ENCODE data around the gene CFAP91. TPM values are rescaled to one million over a fixed set of nuclear protein-coding genes. Genes with fewer than 3 reads are reported as not detected.

The CFAP91 gene
- total RNA-seq, 1 experiment from 2014 or later, result 0.90 TPM

DNA sequence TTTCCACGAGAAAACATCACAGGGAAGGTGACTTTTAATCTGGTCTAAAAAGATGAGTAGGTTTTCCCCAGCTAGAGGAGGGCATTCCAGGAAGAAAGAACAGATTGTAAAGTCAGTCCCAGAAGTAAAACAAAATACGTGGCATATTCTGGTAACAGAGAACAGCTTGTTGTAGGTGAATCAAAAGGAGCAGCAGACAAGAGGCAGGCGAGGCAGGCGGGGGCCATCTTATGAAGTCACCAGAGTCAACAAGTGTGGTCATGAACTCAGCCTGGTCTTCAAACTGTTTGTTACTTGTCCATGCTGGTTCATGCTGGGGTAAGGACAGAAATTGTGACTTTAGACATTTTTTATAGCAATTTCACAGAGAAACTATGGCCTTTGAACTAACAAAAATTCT, 38.5 kb upstream of the CFAP91 start:
- Histone ChIP-seq H3K27ac (ENCODE audit: low read length) (no peak overlapping the region), H3K4me3 (ENCODE audit: low read depth in 2 of 2, low read length in 2 of 2) (no peak overlapping the region), H3K4me1 (ENCODE audit: control insufficient read depth, insufficient read depth, low read length) (no peaks in the 10 kb centered on the region), H3K9me3 (ENCODE audit: control insufficient read depth, insufficient read depth, low read depth, low read length) (no peaks in the 10 kb centered on the region), H3K27me3 (ENCODE audit: control insufficient read depth, insufficient read depth, low read length) (no peaks in the 10 kb centered on the region), H3K36me3 (ENCODE audit: control insufficient read depth, insufficient read depth, low read length) (peaks cover 13% of the 10 kb centered on the region)
- TF ChIP-seq, protein P1, sequence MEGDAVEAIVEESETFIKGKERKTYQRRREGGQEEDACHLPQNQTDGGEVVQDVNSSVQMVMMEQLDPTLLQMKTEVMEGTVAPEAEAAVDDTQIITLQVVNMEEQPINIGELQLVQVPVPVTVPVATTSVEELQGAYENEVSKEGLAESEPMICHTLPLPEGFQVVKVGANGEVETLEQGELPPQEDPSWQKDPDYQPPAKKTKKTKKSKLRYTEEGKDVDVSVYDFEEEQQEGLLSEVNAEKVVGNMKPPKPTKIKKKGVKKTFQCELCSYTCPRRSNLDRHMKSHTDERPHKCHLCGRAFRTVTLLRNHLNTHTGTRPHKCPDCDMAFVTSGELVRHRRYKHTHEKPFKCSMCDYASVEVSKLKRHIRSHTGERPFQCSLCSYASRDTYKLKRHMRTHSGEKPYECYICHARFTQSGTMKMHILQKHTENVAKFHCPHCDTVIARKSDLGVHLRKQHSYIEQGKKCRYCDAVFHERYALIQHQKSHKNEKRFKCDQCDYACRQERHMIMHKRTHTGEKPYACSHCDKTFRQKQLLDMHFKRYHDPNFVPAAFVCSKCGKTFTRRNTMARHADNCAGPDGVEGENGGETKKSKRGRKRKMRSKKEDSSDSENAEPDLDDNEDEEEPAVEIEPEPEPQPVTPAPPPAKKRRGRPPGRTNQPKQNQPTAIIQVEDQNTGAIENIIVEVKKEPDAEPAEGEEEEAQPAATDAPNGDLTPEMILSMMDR (IDR thresholded peaks at IDR 0.05), result no peak
- TF ChIP-seq REST (IDR thresholded peaks at IDR 0.05; ENCODE audit: insufficient read depth in 1 of 2, low read depth in 2 of 2, low read length in 1 of 2), result no peak
- TF ChIP-seq TCF7L2 (IDR thresholded peaks at IDR 0.05; ENCODE audit: low read depth, low read length), result no peak
- no peak for TF ChIP-seq SIN3A (IDR thresholded peaks at IDR 0.05; ENCODE audit: borderline replicate concordance, insufficient read depth, low read depth, low read length)
- no peak for TF ChIP-seq POLR2AphosphoS5 (IDR thresholded peaks at IDR 0.05; ENCODE audit: low read depth, low read length)
- DNase-seq (ENCODE audit: low read depth, low spot score) (no peak), ATAC-seq (no peak)
- BruUV-seq (replicated peaks), result no TSS peak
- intact Hi-C loops (cut with micrococcal nuclease; ENCODE audit: unreplicated experiment) (no loop called here), in situ Hi-C loops (cut with HindIII; ENCODE audit: low pct_unique_long_range_greater_than_20kb, low sequenced_read_pairs) (no loop called here)
- POLR2A ChIA-PET, result no interaction called here
- CTCF ChIA-PET, result no interaction called here

DNA sequence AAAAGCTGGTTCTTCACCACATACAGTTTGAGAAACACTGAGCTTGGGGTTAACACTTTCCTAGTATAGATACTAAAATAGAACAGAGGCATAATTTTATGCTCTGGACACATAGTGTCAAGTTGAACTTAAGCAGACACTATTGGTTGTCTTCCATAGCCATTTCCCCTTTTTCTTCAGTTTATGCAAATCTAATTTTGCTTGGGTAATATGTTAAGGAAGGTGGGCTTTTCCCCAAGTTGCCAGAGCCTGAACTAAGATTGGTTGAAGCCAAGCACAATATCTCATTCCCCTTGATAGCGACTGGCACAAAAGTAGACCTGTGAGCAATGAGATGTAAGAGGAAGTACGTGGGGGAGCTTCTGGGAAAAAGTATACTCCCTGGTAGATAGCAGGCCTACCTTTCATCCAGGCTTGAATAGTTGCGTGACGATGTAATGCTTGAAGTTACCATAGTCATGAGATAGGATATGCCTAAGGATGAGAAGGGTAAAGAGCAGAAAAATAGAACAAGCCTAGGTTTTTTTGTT, 37.9 kb upstream of the CFAP91 start:
- Histone ChIP-seq H3K36me3 (ENCODE audit: control insufficient read depth, insufficient read depth, low read length) (peaks cover 17% of the 10 kb centered on the region), H3K27ac (ENCODE audit: low read length) (no peak overlapping the region), H3K27me3 (ENCODE audit: control insufficient read depth, insufficient read depth, low read length) (no peaks in the 10 kb centered on the region), H3K4me1 (ENCODE audit: control insufficient read depth, insufficient read depth, low read length) (no peaks in the 10 kb centered on the region), H3K4me3 (ENCODE audit: low read depth in 2 of 2, low read length in 2 of 2) (no peak overlapping the region), H3K9me3 (ENCODE audit: control insufficient read depth, insufficient read depth, low read depth, low read length) (no peaks in the 10 kb centered on the region)
- intact Hi-C loops (cut with micrococcal nuclease; ENCODE audit: unreplicated experiment) (no loop called here), in situ Hi-C loops (cut with HindIII; ENCODE audit: low pct_unique_long_range_greater_than_20kb, low sequenced_read_pairs) (no loop called here)
- ChIA-PET POLR2A (no interaction called here), CTCF (no interaction called here)
- DNase-seq (ENCODE audit: low read depth, low spot score), result no peak
- BruUV-seq (replicated peaks), result no TSS peak
- no peak for ATAC-seq
- TF ChIP-seq SIN3A (IDR thresholded peaks at IDR 0.05; ENCODE audit: borderline replicate concordance, insufficient read depth, low read depth, low read length) (no peak), TCF7L2 (IDR thresholded peaks at IDR 0.05; ENCODE audit: low read depth, low read length) (no peak), POLR2AphosphoS5 (IDR thresholded peaks at IDR 0.05; ENCODE audit: low read depth, low read length) (no peak)

- no peak for ATAC-seq
- POLR2A ChIA-PET, result no interaction called here
- no TSS peak for BruUV-seq (replicated peaks)
Observed at GRCh38 chr3:119665954-119666559, 36.8 kb upstream of the CFAP91 start.

More at GRCh38 chr3:119665954-119666559, 36.8 kb upstream of the CFAP91 start:
- Histone ChIP-seq H3K9me3 (ENCODE audit: control insufficient read depth, insufficient read depth, low read depth, low read length) (no peaks in the 10 kb centered on the region), H3K4me1 (ENCODE audit: control insufficient read depth, insufficient read depth, low read length) (0 out of 2 replicates have a peak, but pooled peaks cover 4% of the 10 kb centered on the region), H3K4me3 (ENCODE audit: low read depth in 2 of 2, low read length in 2 of 2) (no peak overlapping the region), H3K27me3 (ENCODE audit: control insufficient read depth, insufficient read depth, low read length) (no peaks in the 10 kb centered on the region), H3K36me3 (ENCODE audit: control insufficient read depth, insufficient read depth, low read length) (peaks cover 25% of the 10 kb centered on the region), H3K27ac (ENCODE audit: low read length) (no peak overlapping the region)
- CTCF ChIA-PET, result no interaction called here
- no peak for DNase-seq (ENCODE audit: low read depth, low spot score)
- intact Hi-C loops (cut with micrococcal nuclease; ENCODE audit: unreplicated experiment), result no loop called here
- TF ChIP-seq POLR2AphosphoS5 (IDR thresholded peaks at IDR 0.05; ENCODE audit: low read depth, low read length) (no peak), TCF7L2 (IDR thresholded peaks at IDR 0.05; ENCODE audit: low read depth, low read length) (no peak), REST (IDR thresholded peaks at IDR 0.05; ENCODE audit: insufficient read depth in 1 of 2, low read depth in 2 of 2, low read length in 1 of 2) (no peak), SIN3A (IDR thresholded peaks at IDR 0.05; ENCODE audit: borderline replicate concordance, insufficient read depth, low read depth, low read length) (no peak)
- TF ChIP-seq, protein P1 (IDR thresholded peaks at IDR 0.05), result no peak
- in situ Hi-C loops (cut with HindIII; ENCODE audit: low pct_unique_long_range_greater_than_20kb, low sequenced_read_pairs), result no loop called here
